ENCODE data around the gene PRSS3. TPM values are rescaled to one million over a fixed set of nuclear protein-coding genes. Genes with fewer than 3 reads are reported as not detected.
A peak's percentile ranks its signal among the peaks of the same experiment; 100 is the strongest.
"Not testable (repeated sequence)": the region's sequence is repeated elsewhere in the genome, so short reads cannot be mapped to it uniquely, and the experiment has no call there.

Gene PRSS3
- polyA plus RNA-seq (ENCODE audit: insufficient read length in 4 of 4): 1 to 10 TPM in 3 of 4 donors, under 1 TPM in 1; 0.93 to 2.1 (median 1.9) TPM

DNA sequence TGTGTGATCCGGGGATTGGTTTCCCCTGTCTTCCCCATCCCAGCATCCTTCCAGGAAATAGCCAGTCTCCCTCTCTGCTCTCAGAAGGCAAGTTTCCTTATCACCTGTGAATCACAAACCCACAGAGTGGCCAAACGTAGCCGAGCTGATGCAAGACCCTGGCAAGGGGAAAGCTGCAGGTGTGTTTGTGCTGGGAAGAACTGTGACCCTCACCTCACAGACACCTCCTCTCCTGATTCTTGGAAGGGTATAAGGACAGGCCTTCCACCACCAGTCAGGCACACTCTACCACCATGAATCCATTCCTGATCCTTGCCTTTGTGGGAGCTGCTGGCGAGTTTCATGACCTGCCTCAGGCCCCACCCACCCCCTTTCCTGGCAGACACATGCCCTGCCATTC lies at the start of gene PRSS3:
Gene PRSS3, plus strand, starts transcription at position 281 of the 400 bp plus-strand sequence. Its CDS starts 13 bp downstream, at position 294.
- DNase-seq (ENCODE audit: low read depth in 4 of 4, low spot score in 3 of 4): no peak

DNA sequence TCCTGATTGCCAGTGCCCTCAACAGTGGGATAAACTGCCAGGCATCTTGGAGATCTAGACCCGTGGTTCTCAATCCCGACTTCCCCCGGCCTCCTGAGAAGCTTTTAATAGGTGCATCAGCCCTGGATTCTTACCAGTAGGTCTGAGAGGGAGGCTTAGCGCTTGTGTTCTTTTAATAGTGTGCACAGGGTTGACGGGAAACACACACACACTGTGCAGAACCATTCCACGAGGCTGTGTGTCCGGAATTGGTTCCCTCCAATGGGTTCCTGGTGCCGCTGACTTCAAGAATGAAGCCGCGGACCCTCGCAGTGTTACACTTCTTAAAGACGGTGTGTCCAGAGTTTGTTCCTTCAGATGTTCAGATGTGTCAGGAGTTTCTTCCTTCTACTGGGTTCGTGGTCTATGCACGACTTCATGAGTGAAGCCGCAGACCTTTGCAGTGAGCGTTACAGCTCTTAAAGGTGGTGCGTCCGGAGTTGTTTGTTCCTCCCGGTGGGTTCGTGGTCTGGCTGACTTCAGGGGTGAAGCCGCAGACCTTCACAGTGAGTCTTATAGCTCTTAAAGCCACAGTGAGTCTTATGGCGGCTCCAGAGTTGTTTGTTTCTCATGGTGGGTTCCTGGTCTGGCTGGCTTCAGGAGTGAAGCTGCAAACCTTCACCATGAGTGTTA lies 46.6 kb upstream of the PRSS3 start:
- DNase-seq (ENCODE audit: low read depth in 4 of 4, low spot score in 3 of 4): no peak

DNA sequence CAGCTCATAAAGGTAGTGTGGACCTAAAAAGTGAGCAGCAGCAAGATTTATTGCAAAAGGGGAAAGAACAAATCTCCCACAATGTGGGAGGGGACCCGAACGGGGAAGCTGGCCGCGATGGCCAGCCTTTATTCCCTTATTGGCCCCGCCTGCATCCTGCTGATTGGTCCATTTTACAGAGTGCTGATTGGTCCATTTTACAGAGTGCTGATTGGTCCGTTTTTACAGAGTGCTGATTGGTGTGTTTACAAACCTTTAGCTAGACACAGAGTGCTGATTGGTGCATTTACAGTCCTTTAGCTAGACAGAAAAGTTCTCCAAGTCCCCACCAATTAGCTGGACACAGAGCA lies 46.1 kb upstream of the PRSS3 start:
- not testable (repeated sequence) for DNase-seq (ENCODE audit: low read depth in 4 of 4, low spot score in 3 of 4)

DNA sequence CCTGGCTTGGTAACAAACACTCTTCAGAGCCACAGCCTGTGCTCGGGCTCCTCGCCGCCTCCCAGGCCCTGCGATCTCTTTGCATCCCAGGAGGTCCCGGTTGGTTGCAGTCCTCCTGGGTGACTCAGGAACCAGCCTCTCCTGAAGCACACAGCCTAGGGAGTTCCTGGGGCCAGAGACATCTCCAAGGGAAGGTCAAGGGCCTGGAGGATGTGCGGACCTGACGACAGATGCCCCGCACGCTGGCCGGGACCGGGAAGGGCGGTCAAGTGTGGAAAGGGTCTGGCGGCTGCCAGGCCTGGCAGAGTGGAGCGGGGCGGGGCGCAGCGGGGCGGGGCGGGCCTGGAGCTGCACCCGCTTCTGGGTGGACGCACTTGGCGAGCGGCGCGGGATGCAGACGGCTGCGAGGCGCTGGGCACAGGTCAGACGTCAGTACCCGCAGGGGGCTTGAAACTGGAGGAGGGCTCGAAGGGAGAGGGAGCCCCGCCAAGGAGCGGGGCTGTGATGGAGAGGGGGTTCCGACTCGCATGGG lies 45.0 kb upstream of the PRSS3 start:
- DNase-seq (ENCODE audit: low read depth in 4 of 4, low spot score in 3 of 4): no peak

DNA sequence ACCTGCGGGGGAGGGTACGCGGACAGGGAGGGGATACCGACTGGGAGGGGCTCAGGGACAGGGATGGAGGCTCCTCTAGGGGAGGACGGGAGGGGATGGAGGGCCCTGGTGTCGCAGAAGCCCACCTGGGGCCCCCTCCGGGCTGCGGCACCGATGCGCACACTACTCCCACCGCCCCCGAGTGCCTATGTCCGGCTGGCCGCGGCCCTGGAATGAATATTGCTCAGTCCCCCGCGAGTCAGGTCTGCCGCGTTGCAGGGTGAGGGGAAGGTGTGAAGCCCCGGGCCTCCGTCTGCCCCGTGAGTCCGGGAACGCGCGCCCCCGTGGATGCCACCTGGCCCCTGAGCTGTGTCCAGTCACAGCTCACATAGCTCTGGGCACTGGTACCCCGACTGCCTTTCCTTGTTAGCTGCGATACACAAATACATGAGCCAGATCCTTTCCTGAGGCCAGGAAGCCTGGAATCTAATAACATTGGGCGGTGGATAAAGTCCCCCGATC lies 44.5 kb upstream of the PRSS3 start:
- DNase-seq (ENCODE audit: low read depth in 4 of 4, low spot score in 3 of 4): no peak

DNA sequence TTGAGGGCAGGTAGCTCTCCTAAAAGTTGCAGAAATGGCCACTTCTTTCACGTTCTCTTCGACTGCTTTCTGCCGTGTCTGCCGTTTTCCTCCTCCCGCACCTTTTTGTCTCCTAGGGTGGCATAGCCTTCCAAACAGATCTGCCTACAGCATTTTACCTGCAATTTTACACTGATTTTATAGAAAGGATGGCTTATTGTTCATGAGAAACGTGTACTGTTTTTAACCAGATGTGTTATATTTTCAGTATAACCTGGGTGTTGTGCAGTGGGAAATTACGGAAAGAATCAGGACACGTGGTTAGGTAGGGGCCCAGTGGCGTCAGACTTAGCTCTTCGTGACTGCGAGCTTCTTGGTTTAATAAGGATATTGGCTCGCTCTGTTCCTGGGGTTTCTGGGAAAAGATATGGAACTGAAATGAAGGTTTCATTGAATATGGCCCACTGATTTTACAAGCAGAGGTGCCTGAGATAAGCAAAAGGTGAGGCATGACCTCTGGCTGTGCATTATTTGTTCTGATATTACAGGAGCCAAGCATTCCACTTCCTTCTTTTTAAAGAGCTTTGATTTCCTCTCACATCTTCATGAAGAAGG lies 43.7 kb upstream of the PRSS3 start:
- no peak for DNase-seq (ENCODE audit: low read depth in 4 of 4, low spot score in 3 of 4)

DNA sequence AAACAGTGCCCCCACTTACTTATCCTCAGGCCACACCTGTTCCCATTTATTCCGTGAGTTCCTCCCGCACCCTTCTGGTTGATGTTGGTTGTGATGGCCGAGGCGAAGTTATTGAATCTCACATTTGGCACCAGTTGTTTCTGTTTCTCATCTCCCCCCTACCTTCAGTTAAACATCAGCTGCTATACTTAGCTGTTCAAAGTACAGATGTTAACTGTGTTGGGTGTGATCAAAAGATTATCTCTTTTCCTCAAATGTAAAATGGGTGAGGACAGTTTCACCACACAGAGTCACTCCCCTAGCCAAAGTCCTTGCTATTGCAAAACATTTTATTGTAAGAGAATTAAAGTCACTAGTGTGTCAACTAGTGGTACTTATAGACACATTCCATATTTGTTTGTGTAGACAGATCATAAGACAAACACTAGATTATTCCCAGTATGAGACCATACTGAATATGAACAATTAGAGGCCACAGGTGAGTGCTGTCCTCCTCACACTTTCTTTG lies 43.2 kb upstream of the PRSS3 start:
- DNase-seq (ENCODE audit: low read depth in 4 of 4, low spot score in 3 of 4): no peak

DNA sequence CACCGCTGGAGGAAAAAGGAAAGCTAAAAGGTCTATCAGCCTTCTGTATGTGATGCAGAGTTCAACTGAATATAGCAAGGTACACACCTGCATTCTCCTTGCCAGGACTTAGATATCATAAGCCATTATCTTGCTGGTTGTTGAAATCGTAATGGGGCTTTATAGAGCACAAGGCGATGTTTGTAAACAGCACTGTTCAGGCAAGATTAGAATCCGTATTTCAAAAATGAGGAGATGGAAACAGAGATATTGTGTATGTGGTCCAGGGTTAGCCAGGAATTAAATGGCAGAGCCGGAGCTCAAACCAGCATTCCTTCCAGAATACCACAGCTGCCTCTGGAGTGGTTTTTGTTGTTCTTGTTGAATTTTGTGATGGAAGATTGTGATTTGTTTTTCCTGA lies 42.6 kb upstream of the PRSS3 start:
- DNase-seq (ENCODE audit: low read depth in 4 of 4, low spot score in 3 of 4): not testable (repeated sequence)

DNA sequence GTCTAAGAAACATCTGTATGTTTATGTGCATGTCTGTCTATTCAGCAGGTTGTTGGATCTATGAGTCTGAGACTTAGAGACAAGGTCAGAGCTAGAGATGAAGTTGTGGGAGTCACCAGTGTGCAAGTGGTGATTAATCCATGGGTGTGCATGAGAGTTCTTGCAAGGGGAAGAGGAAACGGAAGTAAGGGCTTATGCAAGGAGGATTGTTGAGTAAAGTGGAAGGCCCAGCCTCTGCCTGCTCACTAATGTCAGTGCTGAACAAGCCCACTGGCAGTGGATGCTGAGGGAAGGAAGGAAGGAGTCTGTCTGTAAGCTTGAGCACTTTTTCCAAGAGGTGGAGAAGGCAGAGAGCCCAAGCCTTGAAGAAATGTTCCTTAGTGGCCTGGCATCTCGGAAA lies 35.7 kb upstream of the PRSS3 start:
- not testable (repeated sequence) for DNase-seq (ENCODE audit: low read depth in 4 of 4, low spot score in 3 of 4)

DNA sequence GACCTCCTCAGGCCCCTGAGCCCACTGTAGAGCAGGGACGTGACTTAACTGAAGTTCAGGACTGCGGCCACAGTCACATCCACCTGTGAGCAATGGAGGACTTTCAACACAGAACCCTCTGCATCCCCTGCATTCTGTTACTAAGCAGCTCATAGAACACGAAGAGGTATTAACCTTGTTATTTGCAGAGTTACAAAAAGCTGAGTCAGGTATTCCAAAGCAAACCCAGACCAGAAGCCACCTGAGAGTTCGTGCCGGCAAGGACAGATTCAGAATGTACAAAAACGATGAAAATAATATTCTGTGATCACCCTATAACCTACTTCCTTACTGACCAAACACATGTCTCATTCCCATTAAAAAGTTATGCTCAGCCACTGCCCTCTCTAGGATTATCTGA lies 33.0 kb upstream of the PRSS3 start:
- no peak for DNase-seq (ENCODE audit: low read depth in 4 of 4, low spot score in 3 of 4)

DNA sequence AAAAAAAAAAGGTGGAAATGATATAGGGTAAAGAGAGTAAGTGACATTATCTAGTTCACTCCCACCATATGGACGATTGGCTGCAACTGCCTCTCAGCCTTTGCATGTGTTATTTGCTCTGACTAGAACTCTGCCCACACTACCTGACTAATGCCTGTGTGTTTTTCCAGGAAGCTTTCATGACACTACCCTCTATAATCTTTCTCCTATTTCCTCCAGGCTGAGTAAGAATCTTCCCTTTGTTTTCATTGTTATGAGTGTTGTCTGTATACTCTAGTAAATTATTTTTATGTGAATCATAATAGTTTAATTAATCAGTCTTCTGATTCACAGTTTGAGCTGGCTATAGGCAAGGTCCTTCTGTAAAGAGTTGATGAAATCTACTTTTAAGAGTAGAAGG lies 31.7 kb upstream of the PRSS3 start:
- DNase-seq (ENCODE audit: low read depth in 4 of 4, low spot score in 3 of 4): not testable (repeated sequence)

DNA sequence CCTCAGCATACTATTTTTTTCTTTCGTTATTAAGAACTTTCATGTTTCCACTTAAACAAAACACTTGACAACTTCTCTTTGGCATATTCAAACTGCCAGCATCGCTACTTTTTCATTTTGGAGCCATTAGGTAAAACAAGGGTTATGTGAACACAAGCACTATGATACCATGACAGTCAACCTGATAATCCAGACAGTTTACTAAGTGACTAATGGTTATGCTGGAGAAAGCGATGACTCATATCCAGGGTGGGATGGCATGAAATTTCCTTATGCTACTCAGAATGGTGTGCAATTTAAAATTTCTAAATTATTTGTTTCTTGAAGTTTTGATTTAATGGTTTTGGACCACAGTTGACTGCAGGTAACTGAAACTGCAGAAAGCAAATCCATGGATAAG lies 29.9 kb upstream of the PRSS3 start:
- no peak for DNase-seq (ENCODE audit: low read depth in 4 of 4, low spot score in 3 of 4)

DNA sequence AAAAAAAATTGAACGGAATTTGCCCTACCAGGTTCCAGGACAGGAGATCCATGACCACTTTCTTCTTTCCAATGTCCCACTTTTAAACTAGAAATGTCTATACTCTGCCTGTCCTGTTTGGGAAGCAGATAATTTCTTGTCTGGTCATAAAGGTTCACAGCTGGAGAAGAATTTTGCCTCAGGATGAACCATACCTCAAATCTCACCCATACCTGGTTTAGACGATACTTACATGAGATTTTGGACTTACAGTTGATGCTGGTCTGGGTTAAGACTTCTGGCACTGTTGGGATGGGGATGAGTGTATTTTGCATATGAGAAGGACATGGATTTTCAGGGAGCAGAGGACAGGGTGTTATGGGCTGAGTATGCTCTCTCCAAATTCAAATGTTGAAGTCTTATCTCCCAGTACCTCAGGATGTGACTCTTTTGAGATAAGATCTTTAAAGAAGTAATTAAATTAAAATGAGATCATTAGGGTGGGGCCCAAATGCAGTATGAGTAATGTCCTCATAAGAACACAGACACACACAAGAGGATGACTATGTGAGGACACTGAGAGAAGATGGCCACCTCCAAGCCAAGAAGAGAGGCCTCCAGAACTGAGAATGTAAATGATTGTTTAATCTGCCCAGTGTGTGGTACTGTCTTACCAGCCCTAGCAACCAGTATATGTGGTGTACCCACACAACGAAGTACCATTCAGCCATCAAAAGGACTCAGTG lies 25.0 kb upstream of the PRSS3 start:
- not testable (repeated sequence) for DNase-seq (ENCODE audit: low read depth in 4 of 4, low spot score in 3 of 4)

DNA sequence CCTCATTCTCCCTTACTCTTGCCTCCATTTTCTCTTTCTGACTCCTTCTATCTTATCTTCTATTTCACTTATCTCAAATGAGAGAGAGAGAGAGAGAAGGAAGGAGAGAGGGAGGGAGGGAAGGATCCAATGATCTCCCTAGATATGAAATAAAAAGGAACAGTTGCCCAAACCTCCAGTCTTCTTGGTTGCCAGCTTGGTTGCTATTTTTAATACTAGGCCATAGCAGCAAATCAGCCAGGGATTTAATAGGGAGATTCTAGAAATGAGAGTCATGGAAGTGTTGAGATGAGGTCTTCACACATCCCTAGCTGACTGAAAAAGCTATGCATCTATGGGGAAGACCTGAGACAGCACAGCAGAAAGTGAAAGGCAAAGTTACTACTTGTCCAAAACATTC lies 22.2 kb upstream of the PRSS3 start:
- DNase-seq (ENCODE audit: low read depth in 4 of 4, low spot score in 3 of 4): not testable (repeated sequence)

DNA sequence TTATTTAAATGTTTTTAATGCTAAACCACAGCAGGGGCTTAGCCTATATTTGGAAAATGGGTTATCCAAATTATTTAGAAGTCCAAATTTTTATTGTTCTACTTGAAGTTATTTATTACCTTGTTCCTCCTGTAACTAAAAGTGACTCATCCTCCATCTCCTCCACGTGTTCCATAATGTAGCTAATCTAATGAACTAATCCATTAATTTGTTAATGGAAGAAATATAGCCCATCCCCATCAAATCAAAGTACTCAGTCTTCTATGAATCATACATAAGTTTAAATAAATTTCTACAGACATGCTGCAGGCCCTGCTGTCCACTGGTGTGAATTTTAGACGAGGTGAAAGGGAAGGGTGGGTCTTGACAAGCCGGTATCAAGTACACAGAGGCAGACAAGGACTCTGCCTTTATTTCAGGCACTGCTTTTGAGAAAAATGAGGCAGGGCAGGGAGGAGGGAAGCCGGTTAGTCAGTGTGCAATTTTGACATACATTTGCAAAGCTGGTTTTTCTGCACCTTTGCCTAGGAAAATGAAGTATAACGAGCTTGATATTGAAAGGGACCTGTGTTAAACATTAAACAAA lies 21.2 kb upstream of the PRSS3 start:
- not testable (repeated sequence) for DNase-seq (ENCODE audit: low read depth in 4 of 4, low spot score in 3 of 4)

DNA sequence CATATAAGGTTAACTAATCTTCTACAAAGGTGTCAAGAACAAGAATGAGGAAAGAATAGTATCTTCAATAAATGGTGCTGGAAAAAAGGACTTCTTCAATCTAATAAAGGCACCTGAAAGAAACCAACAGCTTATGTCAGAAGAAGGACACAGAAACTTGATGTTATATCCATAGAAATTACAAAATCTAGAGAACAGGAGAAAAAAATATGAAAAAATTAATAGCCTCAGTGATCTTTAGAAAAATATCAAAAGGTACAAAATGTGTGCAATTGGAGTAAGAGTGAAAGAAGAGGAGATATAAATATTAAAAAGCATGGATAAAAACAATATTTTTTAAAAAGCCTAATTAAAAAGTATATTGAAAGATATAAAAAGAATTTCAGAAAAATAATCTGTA lies 18.8 kb upstream of the PRSS3 start:
- DNase-seq (ENCODE audit: low read depth in 4 of 4, low spot score in 3 of 4): no peak

DNA sequence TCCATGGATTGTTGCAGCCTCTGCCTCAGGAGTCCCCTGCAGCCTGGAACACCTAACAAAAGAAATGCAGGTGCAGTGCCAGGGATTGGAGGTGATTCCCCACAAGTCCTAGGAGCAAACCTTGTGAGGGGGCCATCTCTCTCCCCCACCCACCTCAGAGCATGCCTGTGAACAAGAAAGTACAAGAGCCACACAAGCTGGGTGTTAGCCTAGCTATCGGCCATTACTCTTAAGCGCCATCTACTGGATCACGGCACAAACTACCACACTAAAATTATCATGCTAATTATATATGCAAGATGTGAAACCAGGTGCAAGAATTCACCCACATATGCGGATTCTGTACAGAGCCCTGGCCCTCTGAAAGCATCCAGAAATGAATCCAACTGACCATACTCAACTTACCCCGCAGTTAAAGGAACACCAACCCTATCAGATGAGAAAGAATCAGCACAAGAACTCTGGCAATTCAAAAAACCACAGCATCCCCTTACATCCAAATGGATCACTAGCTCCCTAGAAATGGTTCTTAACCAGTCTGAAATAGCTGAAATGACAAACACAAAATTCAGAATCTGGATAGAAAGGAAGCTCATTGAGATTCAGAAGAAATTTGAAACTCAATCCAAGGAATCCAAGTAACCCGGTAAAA lies 16.5 kb upstream of the PRSS3 start:
- peak; percentile 18 to 32 (median 28) for DNase-seq (ENCODE audit: low read depth in 4 of 4, low spot score in 3 of 4)

DNA sequence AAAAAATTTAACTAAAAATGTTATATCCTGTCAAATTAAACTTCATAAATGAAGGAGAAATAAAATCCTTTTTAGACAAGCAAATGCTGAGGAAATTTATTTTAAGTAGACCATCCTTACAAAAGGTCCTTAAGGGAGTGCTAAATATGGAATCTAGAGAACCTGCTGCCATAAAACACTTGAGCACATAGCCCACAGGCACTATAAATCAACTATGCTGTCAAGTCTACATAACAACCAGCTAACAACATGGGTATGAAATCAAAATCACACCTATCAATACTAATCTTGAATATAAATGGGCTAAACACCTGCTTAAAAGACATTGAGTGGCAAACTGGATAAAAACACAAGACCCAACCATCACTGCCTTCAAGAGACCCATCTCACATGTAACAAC lies 15.1 kb upstream of the PRSS3 start:
- DNase-seq (ENCODE audit: low read depth in 4 of 4, low spot score in 3 of 4): no peak

DNA sequence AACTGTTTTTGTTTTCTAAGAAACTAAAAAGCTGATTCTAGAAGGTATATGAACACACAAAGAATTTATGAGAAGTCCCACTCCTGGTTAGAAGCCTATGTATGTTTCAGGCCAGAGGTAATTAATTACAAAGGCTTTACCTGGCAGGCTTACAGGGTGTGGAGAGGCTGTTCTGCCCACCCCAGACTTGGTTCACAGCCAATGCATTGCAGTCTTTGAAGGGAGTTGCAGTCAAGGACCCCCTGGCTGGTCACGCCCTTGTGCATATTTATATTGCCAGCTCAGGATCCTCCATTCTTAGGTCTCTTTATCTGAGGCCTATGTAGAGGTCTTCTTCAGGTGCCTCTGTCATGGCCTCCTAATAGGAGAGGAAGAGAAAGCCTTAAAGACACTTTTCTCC lies 13.6 kb upstream of the PRSS3 start:
- no peak for DNase-seq (ENCODE audit: low read depth in 4 of 4, low spot score in 3 of 4)

DNA sequence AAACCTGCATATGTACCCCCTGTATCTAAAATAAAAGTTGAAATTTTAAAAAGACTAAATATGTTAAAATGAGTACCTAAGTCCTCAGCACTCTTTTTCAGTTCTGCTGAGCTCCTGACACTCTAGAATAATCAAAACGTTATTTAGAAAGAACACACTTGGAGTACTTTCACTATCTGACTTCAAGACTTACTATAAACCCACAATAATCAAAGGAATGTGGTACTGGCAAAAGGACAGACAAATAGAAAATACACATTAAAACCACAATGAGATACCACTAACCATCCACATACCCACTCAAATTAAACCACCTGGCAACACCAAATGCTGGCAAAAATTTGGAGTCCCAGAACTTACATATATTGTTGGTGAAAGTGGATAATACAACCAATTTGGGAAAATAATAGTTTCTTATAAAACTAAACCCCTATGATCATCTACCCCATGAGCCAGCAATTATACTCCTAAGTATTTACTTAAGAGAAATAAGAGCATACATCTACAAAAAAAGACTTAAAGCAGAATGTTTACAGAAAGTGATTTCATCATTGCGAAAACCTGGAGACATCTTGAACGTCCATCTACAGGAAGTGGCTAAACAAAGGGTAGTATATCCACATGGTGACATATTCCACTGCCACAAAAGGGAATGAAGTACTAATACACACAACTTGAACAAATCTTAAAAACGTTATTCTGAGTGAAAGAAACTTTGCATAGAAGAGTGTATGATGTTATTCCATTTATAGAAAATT lies 12.8 kb upstream of the PRSS3 start:
- DNase-seq (ENCODE audit: low read depth in 4 of 4, low spot score in 3 of 4): no peak

Measured in right renal pelvis (tissue), 4 donors.